Trophoblast cell (in vitro differentiated cells and primary cell): ENCODE data around the gene IFI27L2.

Experiments used
- DNase-seq, 2 donors: peaks; one replicate each; pipeline ENCODE4 v3.0.0-alpha.2; 2016
- H2AFZ ChIP-seq: 2 replicates; pipeline ENCODE4 v1.6.1; 2013; ENCODE audit warnings: low read length, moderate library complexity, mild to moderate bottlenecking; ENCODE audit not compliant: insufficient read depth, poor library complexity
- H2AK5ac ChIP-seq: 2 replicates; pipeline ENCODE4 v1.6.1; 2013; ENCODE audit warnings: mild to moderate bottlenecking, low read length
- H2BK120ac ChIP-seq: 2 replicates; pipeline ENCODE4 v1.6.1; 2013; ENCODE audit warnings: low read length, mild to moderate bottlenecking, moderate library complexity; ENCODE audit not compliant: insufficient read depth, poor library complexity
- H2BK12ac ChIP-seq: 2 replicates; pipeline ENCODE4 v1.6.1; 2013; ENCODE audit warnings: mild to moderate bottlenecking, low read length, moderate library complexity
- H2BK5ac ChIP-seq: 2 replicates; pipeline ENCODE4 v1.6.1; 2013; ENCODE audit warnings: low read length, low read depth, moderate library complexity, mild to moderate bottlenecking; ENCODE audit not compliant: poor library complexity
- H3K14ac ChIP-seq: 2 replicates; pipeline ENCODE4 v1.6.1; 2013; ENCODE audit warnings: mild to moderate bottlenecking, low read length
- H3K18ac ChIP-seq: 2 replicates; pipeline ENCODE4 v1.6.1; 2013; ENCODE audit warnings: mild to moderate bottlenecking, low read length
- H3K23ac ChIP-seq: 2 replicates; pipeline ENCODE4 v1.6.1; 2013; ENCODE audit warnings: low read length
- H3K27ac ChIP-seq: 2 replicates; pipeline ENCODE4 v1.5.1; 2013; ENCODE audit warnings: low read depth, mild to moderate bottlenecking, inconsistent platforms, low read length, moderate library complexity
- H3K27me3 ChIP-seq: 2 replicates; pipeline ENCODE4 v1.6.1; 2013; ENCODE audit warnings: inconsistent platforms, mild to moderate bottlenecking, low read length, moderate library complexity; ENCODE audit not compliant: insufficient read depth
- H3K36me3 ChIP-seq, 2 experiments: 1 replicate in 1 of 2; 2 replicates in 1 of 2; pipeline ENCODE4 v1.6.1; 2013; ENCODE audit warnings: low read length in 2 of 2, mild to moderate bottlenecking in 2 of 2, moderate library complexity in 1 of 2; ENCODE audit not compliant: insufficient read depth in 2 of 2, control insufficient read depth in 1 of 2
- H3K4ac ChIP-seq: 2 replicates; pipeline ENCODE4 v1.6.1; 2013; ENCODE audit warnings: low read depth, mild to moderate bottlenecking, low read length, moderate library complexity
- H3K4me1 ChIP-seq, 2 experiments: 1 replicate in 1 of 2; 2 replicates in 1 of 2; pipeline ENCODE4 v1.6.1; 2013; ENCODE audit warnings: low read length in 2 of 2, mild to moderate bottlenecking in 2 of 2, moderate library complexity in 1 of 2; ENCODE audit not compliant: insufficient read depth in 2 of 2, control insufficient read depth in 1 of 2
- H3K4me2 ChIP-seq: 2 replicates; pipeline ENCODE4 v1.6.1; 2013; ENCODE audit warnings: inconsistent platforms, mild to moderate bottlenecking, low read length, moderate library complexity
- H3K4me3 ChIP-seq: 2 replicates; pipeline ENCODE4 v1.5.1; 2013; ENCODE audit warnings: mild to moderate bottlenecking, low read depth, low read length, inconsistent platforms
- H3K79me1 ChIP-seq: one replicate; pipeline ENCODE4 v1.6.1; 2013; ENCODE audit warnings: low read length
- H3K79me2 ChIP-seq: 2 replicates; pipeline ENCODE4 v1.6.1; 2013; ENCODE audit warnings: low read length, mild to moderate bottlenecking; ENCODE audit not compliant: control insufficient read depth, insufficient read depth, poor library complexity
- H3K9ac ChIP-seq: 2 replicates; pipeline ENCODE4 v1.6.1; 2013; ENCODE audit warnings: mild to moderate bottlenecking, low read length
- H3K9me3 ChIP-seq: 2 replicates; pipeline ENCODE4 v1.6.1; 2013; ENCODE audit warnings: low read depth, mild to moderate bottlenecking, control low read depth, inconsistent platforms, low read length; ENCODE audit not compliant: insufficient read depth
- H4K12ac ChIP-seq: 2 replicates; pipeline ENCODE4 v1.6.1; 2013; ENCODE audit warnings: low read depth, mild to moderate bottlenecking, low read length, moderate library complexity
- H4K8ac ChIP-seq: 2 replicates; pipeline ENCODE4 v1.6.1; 2013; ENCODE audit warnings: low read depth, mild to moderate bottlenecking, low read length, moderate library complexity
- H4K91ac ChIP-seq: one replicate; pipeline ENCODE4 v1.6.1; 2013; ENCODE audit warnings: low read depth, mild to moderate bottlenecking, low read length, moderate library complexity
- WGBS: extraction: QIAGEN DNeasy Blood & Tissue Kit; methylation state at CpG from one replicate; pipeline ENCODE4 v1.1.7; 2013; ENCODE audit warnings: missing lambda C conversion rate; ENCODE audit not compliant: insufficient read length, insufficient coverage; ENCODE audit errors: extremely low coverage; 5-methylcytosine and 5-hydroxymethylcytosine counted together

Gene IFI27L2

DNA sequence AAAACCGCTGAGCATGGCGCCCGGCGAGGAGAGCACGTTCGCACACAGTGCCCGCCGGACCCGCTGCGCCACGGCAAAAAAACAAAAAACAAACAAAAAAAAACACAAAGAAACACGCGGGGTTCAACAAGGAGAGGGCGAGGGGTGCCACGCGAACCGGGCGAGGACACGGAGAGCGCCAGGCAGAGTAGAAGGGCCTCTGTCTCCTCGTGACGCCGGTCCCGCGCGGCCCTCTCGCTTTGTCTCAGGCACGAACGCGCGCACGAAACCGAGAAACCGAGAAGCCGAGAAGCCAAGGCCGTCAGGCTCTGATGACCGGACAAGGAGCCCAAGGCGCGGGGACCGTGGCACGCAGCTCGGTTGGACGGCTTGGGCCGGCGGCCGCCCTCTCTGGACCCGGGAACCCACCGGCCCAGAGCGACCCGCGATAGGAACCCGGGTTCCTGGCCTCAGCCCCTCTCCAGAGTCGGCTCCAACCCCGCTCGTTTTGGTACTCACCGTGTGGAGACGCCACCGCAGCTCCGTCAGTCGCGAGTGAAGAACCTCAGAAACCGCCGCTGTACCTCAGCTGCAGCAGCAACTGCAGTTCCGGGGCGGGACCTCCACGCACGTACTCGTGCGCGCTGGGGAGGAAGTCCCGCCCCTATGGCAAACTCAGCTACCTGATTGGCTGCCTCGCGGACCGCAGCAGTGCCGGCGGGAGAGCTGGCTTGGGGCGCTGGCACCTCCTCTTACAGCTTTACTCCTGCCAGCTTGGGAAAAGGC is 48.6 kb downstream of the IFI27L2 start, which contains the start of the genes DDX24 and IFI27L1:
Gene DDX24 (minus strand): TSS at position 582 of the 765 bp plus-strand sequence. CDS start 1,460 bp downstream, outside the sequence.
Gene IFI27L1 (plus strand): TSS at position 690 of the 765 bp plus-strand sequence. CDS start 15,628 bp downstream, outside the sequence.
- Histone ChIP-seq H2BK12ac (no peak within 1 kb of the TSS), H4K8ac (peak within 1 kb of the TSS; percentile 70), H3K4me2 (peak within 1 kb of the TSS; percentile 89), H3K4me1 (peaks cover 0 to 7% of the 10 kb centered on the region in 2 experiments), H3K27me3 (no peaks in the 10 kb centered on the region), H2BK5ac (peak within 1 kb of the TSS; percentile 65), H3K14ac (peak within 1 kb of the TSS; percentile 94), H2AFZ (peak within 1 kb of the TSS; percentile 95), H3K27ac (peak within 1 kb of the TSS; percentile 36), H3K4ac (peak within 1 kb of the TSS; percentile 56), H2AK5ac (peak within 1 kb of the TSS; percentile 0), H3K4me3 (peak within 1 kb of the TSS; percentile 93), H3K23ac (no peak within 1 kb of the TSS), H2BK120ac (peak within 1 kb of the TSS; percentile 75), H3K79me1 (peaks cover 4% of the 10 kb centered on the region), H3K79me2 (peaks cover 13% of the 10 kb centered on the region), H3K18ac (peak within 1 kb of the TSS; percentile 9), H4K12ac (peak within 1 kb of the TSS; percentile 20), H3K9me3 (no peaks in the 10 kb centered on the region), H3K36me3 (peaks cover 3 to 14% of the 10 kb centered on the region in 2 experiments), H4K91ac (peak within 1 kb of the TSS; percentile 91), H3K9ac (peak within 1 kb of the TSS; percentile 91)
- no CpG with 5 or more reads among the region's 77 CpGs for WGBS
- peak; percentile 91 to 95 for DNase-seq

DNA sequence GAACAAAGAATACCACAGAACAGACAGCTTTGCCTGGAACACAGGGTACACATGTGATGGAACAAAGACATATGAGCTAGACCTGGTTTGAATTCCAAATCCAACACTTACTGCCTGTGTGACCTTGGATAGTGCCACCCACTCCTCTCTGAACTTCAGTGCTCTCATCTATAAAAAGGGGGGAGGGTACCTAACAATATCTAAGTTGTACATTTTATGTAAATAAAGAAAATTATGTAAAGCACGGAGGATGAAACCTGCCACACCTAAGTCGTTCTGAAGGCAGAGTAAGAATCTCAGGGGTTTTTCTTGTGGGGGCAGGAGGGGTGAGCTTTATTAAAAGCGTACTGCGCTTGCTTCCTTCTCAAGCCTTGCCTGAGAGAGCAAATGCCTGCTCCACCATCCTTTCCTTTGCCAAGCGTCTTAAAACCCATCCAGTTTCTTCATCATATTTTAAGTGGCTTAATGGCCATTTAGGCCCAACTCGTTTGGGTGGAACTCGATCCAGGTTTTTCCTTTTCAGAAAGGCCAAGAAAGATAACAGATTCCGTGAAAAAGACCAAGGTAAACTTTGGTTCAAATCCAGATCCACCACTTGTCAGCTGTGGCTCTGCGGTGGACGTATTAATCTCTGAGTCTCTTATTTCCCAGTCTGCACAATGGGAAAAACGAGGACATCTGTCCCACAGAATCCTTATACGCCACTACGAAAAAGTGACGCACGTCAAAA is 49.3 kb downstream of the IFI27L2 start:
- Histone ChIP-seq H3K4me1 (peaks cover 0 to 7% of the 10 kb centered on the region in 2 experiments), H4K12ac (no peak overlapping the region), H3K18ac (no peak overlapping the region), H3K27ac (no peak overlapping the region), H3K36me3 (peaks cover 3 to 14% of the 10 kb centered on the region in 2 experiments), H2AK5ac (no peak overlapping the region), H3K79me1 (peaks cover 4% of the 10 kb centered on the region), H2BK12ac (no peak overlapping the region), H4K91ac (no peak overlapping the region), H2AFZ (no peak overlapping the region), H3K27me3 (no peaks in the 10 kb centered on the region), H3K23ac (no peak overlapping the region), H3K79me2 (peaks cover 13% of the 10 kb centered on the region), H2BK5ac (no peak overlapping the region), H3K4ac (peak overlapping the region; percentile 56), H3K4me3 (peak overlapping the region; percentile 93), H3K9me3 (no peaks in the 10 kb centered on the region), H3K14ac (no peak overlapping the region), H3K9ac (peak overlapping the region; percentile 91), H4K8ac (peak overlapping the region; percentile 70), H3K4me2 (peak overlapping the region; percentile 89), H2BK120ac (no peak overlapping the region)
- no peak for DNase-seq
- no CpG with 5 or more reads among the region's 15 CpGs for WGBS

GRCh38 chr14:94077823-94078222 is 51.6 kb downstream of the IFI27L2 start:
- peaks cover 3 to 14% of the 10 kb centered on the region in 2 experiments for H3K36me3 ChIP-seq
- H3K4ac ChIP-seq: no peak overlapping the region
- no CpG with 5 or more reads among the region's 5 CpGs for WGBS
- no peaks in the 10 kb centered on the region for H3K9me3 ChIP-seq
- no peak overlapping the region for H3K27ac ChIP-seq
- no peak overlapping the region for H4K91ac ChIP-seq
- H3K79me2 ChIP-seq: peaks cover 13% of the 10 kb centered on the region
- H2AFZ ChIP-seq: no peak overlapping the region
- no peak overlapping the region for H3K4me3 ChIP-seq
- H2BK120ac ChIP-seq: no peak overlapping the region
- H3K9ac ChIP-seq: no peak overlapping the region
- peaks cover 4% of the 10 kb centered on the region for H3K79me1 ChIP-seq
- no peak overlapping the region for H4K8ac ChIP-seq
- no peak overlapping the region for H3K14ac ChIP-seq
- H3K27me3 ChIP-seq: no peaks in the 10 kb centered on the region
- no peak overlapping the region for H3K18ac ChIP-seq
- H2BK5ac ChIP-seq: no peak overlapping the region
- no peak overlapping the region for H3K4me2 ChIP-seq
- no peak overlapping the region for H2AK5ac ChIP-seq
- no peak overlapping the region for H2BK12ac ChIP-seq
- no peak overlapping the region for H3K23ac ChIP-seq
- DNase-seq: no peak
- H3K4me1 ChIP-seq: peaks cover 0 to 7% of the 10 kb centered on the region in 2 experiments
- no peak overlapping the region for H4K12ac ChIP-seq
